Liver (tissue), 3 donors: ENCODE measurements around the gene ACBD7.
A peak's percentile ranks its signal among the peaks of the same experiment; 100 is the strongest.

ENCODE experiments used
- JUND ChIP-seq, 2 donors: IDR thresholded peaks; 2 replicates each; pipeline ENCODE4 v1.6.1; 2016; ENCODE audit warnings: antibody characterized with exemption in 2 of 2
- RAD21 ChIP-seq, 2 donors: IDR thresholded peaks; 2 replicates each; pipeline ENCODE4 v1.6.1; 2016; ENCODE audit warnings: antibody characterized with exemption in 2 of 2, mild to moderate bottlenecking in 2 of 2
- TAF1 ChIP-seq: conservative IDR thresholded peaks from 2 replicates; pipeline ENCODE4 v1.6.1; 2016; ENCODE audit warnings: antibody characterized with exemption, mild to moderate bottlenecking
- TF ChIP-seq, protein P1 (sequence below): fragments of 150-350 bp; IDR thresholded peaks from 2 replicates; pipeline ENCODE4 v1.5.1; 2017; ENCODE audit warnings: improper control_type of control experiment, low read depth, low read length; ENCODE audit not compliant: missing input control
- TF ChIP-seq, protein P2 (sequence below): IDR thresholded peaks from 2 replicates; pipeline ENCODE4 v1.6.1; 2016; ENCODE audit warnings: antibody characterized with exemption, mild to moderate bottlenecking
- TF ChIP-seq, protein P3 (sequence below): IDR thresholded peaks from 2 replicates; pipeline ENCODE4 v1.6.1; 2016; ENCODE audit warnings: antibody characterized with exemption
- donor health status: healthy.
- donor health status: healthy.

DNA sequence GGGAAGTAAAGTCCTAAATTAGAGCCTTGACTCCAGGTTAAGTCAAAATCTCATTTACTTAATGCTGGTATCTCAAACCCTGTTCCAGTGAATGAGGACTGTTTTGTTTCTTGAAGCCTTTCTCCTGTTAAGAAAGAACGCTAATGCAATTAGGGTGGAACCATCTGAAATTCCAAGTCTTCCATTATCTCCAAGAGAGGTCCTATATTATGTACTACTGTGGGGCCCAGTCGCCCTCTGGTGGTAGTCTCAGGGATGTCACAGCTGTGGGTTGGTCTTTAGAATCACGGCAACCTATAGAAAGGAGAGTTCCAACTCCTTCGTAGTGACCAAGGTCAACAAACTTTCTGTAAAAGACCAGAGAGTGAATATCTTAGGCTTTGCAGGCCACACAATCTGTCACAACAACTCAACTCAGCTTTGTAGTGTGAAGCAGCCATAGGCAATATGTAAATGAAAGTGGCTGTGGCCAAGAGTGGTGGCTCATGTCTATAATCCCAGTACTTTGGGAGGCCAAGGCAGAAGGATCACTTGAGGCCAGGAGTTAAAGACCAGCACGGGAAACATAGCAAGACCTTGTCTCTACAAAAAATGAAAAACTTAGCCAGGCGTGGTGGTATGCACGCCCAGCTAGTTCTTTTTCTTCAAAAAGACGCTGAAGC lies 17.9 kb upstream of the ACBD7 start:
- TF ChIP-seq, protein P1, sequence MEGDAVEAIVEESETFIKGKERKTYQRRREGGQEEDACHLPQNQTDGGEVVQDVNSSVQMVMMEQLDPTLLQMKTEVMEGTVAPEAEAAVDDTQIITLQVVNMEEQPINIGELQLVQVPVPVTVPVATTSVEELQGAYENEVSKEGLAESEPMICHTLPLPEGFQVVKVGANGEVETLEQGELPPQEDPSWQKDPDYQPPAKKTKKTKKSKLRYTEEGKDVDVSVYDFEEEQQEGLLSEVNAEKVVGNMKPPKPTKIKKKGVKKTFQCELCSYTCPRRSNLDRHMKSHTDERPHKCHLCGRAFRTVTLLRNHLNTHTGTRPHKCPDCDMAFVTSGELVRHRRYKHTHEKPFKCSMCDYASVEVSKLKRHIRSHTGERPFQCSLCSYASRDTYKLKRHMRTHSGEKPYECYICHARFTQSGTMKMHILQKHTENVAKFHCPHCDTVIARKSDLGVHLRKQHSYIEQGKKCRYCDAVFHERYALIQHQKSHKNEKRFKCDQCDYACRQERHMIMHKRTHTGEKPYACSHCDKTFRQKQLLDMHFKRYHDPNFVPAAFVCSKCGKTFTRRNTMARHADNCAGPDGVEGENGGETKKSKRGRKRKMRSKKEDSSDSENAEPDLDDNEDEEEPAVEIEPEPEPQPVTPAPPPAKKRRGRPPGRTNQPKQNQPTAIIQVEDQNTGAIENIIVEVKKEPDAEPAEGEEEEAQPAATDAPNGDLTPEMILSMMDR: peak; percentile 71
- TF ChIP-seq RAD21 (IDR thresholded peaks at IDR 0.05) (peak; percentile 82 to 91), TAF1 (no peak), JUND (IDR thresholded peaks at IDR 0.05) (no peak)
- TF ChIP-seq, protein P2, sequence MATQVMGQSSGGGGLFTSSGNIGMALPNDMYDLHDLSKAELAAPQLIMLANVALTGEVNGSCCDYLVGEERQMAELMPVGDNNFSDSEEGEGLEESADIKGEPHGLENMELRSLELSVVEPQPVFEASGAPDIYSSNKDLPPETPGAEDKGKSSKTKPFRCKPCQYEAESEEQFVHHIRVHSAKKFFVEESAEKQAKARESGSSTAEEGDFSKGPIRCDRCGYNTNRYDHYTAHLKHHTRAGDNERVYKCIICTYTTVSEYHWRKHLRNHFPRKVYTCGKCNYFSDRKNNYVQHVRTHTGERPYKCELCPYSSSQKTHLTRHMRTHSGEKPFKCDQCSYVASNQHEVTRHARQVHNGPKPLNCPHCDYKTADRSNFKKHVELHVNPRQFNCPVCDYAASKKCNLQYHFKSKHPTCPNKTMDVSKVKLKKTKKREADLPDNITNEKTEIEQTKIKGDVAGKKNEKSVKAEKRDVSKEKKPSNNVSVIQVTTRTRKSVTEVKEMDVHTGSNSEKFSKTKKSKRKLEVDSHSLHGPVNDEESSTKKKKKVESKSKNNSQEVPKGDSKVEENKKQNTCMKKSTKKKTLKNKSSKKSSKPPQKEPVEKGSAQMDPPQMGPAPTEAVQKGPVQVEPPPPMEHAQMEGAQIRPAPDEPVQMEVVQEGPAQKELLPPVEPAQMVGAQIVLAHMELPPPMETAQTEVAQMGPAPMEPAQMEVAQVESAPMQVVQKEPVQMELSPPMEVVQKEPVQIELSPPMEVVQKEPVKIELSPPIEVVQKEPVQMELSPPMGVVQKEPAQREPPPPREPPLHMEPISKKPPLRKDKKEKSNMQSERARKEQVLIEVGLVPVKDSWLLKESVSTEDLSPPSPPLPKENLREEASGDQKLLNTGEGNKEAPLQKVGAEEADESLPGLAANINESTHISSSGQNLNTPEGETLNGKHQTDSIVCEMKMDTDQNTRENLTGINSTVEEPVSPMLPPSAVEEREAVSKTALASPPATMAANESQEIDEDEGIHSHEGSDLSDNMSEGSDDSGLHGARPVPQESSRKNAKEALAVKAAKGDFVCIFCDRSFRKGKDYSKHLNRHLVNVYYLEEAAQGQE: no peak
- TF ChIP-seq, protein P3, sequence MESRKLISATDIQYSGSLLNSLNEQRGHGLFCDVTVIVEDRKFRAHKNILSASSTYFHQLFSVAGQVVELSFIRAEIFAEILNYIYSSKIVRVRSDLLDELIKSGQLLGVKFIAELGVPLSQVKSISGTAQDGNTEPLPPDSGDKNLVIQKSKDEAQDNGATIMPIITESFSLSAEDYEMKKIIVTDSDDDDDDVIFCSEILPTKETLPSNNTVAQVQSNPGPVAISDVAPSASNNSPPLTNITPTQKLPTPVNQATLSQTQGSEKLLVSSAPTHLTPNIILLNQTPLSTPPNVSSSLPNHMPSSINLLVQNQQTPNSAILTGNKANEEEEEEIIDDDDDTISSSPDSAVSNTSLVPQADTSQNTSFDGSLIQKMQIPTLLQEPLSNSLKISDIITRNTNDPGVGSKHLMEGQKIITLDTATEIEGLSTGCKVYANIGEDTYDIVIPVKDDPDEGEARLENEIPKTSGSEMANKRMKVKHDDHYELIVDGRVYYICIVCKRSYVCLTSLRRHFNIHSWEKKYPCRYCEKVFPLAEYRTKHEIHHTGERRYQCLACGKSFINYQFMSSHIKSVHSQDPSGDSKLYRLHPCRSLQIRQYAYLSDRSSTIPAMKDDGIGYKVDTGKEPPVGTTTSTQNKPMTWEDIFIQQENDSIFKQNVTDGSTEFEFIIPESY: no peak
